ENCODE data around the gene SENP7.
"Not testable (repeated sequence)": the region's sequence is repeated elsewhere in the genome, so short reads cannot be mapped to it uniquely, and the experiment has no call there.

The SENP7 gene

GRCh38 chr3:101512646-101513418, at the start of gene SENP7:
Gene SENP7 (minus strand): TSS chr3:101513212. CDS start chr3:101513130, 82 bp downstream.
- DNase-seq, result peak; percentile 60

- DNase-seq, result peak; percentile 87
Measured at GRCh38 chr3:101561630-101562328, 48.8 kb upstream of the SENP7 start, which contains the start of gene TRMT10C. Gene TRMT10C (plus strand): TSS chr3:101561868. CDS start chr3:101564782, 2,914 bp downstream.

GRCh38 chr3:101556064-101556463, 43.1 kb upstream of the SENP7 start:
- no peak for DNase-seq

GRCh38 chr3:101553381-101553780, 40.4 kb upstream of the SENP7 start:
- not testable (repeated sequence) for DNase-seq

- not testable (repeated sequence) for DNase-seq
Measured at GRCh38 chr3:101551359-101552081, 38.5 kb upstream of the SENP7 start.

GRCh38 chr3:101549473-101549872, 36.5 kb upstream of the SENP7 start:
- no peak for DNase-seq

GRCh38 chr3:101548527-101549105, 35.6 kb upstream of the SENP7 start:
- DNase-seq, result no peak

GRCh38 chr3:101544161-101544850, 31.3 kb upstream of the SENP7 start:
- DNase-seq, result no peak

GRCh38 chr3:101542957-101543356, 29.9 kb upstream of the SENP7 start:
- DNase-seq, result no peak

- DNase-seq, result not testable (repeated sequence)
Measured at GRCh38 chr3:101536955-101537354, 23.9 kb upstream of the SENP7 start.

- DNase-seq, result no peak
Measured at GRCh38 chr3:101536266-101536665, 23.3 kb upstream of the SENP7 start.

GRCh38 chr3:101535221-101535620, 22.2 kb upstream of the SENP7 start:
- no peak for DNase-seq

GRCh38 chr3:101533603-101533968, 20.6 kb upstream of the SENP7 start:
- DNase-seq, result no peak

GRCh38 chr3:101532783-101533602, 20.0 kb upstream of the SENP7 start:
- no peak for DNase-seq

- no peak for DNase-seq
Measured at GRCh38 chr3:101531473-101532086, 18.6 kb upstream of the SENP7 start.

- DNase-seq, result no peak
Measured at GRCh38 chr3:101530686-101531047, 17.7 kb upstream of the SENP7 start.

GRCh38 chr3:101529816-101530685, 17.0 kb upstream of the SENP7 start:
- no peak for DNase-seq

- no peak for DNase-seq
Measured at GRCh38 chr3:101527906-101528305, 14.9 kb upstream of the SENP7 start.

GRCh38 chr3:101527441-101527840, 14.4 kb upstream of the SENP7 start:
- no peak for DNase-seq

GRCh38 chr3:101521211-101521701, 8.2 kb upstream of the SENP7 start:
- DNase-seq, result no peak

Measured in GDM1 (cell line).